ENCODE measurements around the gene RBM24.

Gene RBM24

DNA sequence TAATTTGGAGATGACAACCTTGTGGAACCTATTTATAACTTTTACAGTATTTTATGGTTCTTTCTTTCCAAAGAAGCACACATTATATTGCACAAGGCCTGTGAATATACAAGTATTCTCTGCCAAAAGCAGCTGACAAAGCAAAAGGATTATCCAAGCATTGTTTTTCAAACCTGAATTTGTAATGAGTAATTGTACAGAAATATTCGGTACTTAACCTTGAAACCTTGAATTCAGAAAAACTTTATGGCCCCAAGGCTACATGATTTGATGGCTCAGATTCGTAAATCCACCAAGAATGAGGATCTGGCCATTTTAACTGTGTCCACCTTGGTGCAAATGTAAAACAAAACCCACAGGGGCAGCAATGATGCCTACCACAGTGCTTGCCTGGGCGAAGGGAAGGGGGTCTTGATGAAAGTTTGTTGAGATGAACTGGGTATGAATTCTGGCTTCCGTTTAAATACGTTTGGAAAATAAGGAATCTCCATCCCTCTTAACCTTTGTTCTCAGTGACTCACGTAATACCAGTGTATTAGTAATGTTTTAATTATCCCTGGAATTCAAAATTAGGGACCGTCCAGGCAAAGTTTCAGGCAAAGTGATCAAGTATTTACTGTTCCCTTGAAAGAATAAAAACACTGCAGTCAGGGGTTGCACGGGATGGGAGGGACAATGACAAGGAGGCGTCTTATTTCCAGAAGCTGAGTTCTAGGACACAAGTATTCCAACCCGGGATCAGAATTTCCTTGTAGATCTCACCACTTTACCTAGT is 2.7 kb upstream of the RBM24 start:
- DNase-seq (ENCODE audit: insufficient read length, low spot score), result peak; percentile 40
- TF ChIP-seq POLR2A (IDR thresholded peaks at IDR 0.05; ENCODE audit: low read depth, low read length), result no peak
- FAIRE-seq, result peak; percentile 85

DNA sequence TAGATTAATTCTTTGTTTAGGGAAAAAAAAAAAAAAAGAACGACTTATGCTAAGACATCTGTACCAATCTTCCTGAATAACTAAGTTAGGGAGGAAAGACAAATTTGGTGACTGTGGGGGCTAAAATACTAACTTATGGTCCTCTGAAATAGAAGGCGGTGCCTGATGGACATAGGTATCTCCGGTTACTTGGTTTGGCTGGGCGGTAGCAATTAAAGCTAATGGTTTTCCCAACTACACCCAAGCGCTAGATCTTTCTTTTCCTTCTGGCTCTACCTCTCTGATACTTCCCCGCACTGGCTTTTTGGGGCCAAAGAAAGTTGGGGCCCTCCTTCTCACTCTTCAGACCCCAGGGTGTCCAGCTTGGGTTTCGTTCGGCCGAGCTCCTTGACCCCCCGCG is 1.0 kb upstream of the RBM24 start:
- TF ChIP-seq POLR2A (IDR thresholded peaks at IDR 0.05; ENCODE audit: low read depth, low read length), result no peak
- DNase-seq (ENCODE audit: insufficient read length, low spot score), result no peak

DNA sequence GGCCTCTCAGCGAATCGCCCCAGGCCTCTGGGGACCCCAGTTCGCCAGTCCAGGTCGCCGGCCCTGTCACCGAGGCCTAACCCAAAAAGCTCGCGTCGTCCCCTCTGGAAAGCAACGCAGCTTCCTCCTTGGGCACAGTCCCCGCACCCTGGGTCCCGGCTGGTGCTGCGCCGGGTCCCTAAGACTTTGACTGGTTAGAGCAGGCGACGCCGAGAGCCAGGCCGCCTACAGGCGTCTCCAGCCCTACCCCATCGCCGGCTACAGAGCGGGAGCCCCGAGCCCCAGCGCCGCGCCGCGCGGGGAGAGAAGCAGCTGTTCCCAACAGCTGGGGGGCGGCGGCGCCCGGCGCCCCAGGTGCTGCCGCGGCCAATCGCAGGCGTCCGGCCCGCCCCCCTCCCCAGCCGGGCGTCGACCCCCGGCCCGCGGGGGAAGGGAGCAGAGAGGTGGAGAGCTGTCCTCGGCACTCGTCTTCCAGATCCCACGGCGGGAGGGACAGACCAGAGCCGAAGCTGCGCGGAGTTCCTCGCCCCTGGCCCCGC is 540 bp upstream of the RBM24 start:
- no peak for DNase-seq (ENCODE audit: insufficient read length, low spot score)
- no peak for TF ChIP-seq POLR2A (IDR thresholded peaks at IDR 0.05; ENCODE audit: low read depth, low read length)
- FAIRE-seq, result no peak

More for the DNA sequence above, 1.0 kb upstream of the RBM24 start:
- no peak for FAIRE-seq

DNA sequence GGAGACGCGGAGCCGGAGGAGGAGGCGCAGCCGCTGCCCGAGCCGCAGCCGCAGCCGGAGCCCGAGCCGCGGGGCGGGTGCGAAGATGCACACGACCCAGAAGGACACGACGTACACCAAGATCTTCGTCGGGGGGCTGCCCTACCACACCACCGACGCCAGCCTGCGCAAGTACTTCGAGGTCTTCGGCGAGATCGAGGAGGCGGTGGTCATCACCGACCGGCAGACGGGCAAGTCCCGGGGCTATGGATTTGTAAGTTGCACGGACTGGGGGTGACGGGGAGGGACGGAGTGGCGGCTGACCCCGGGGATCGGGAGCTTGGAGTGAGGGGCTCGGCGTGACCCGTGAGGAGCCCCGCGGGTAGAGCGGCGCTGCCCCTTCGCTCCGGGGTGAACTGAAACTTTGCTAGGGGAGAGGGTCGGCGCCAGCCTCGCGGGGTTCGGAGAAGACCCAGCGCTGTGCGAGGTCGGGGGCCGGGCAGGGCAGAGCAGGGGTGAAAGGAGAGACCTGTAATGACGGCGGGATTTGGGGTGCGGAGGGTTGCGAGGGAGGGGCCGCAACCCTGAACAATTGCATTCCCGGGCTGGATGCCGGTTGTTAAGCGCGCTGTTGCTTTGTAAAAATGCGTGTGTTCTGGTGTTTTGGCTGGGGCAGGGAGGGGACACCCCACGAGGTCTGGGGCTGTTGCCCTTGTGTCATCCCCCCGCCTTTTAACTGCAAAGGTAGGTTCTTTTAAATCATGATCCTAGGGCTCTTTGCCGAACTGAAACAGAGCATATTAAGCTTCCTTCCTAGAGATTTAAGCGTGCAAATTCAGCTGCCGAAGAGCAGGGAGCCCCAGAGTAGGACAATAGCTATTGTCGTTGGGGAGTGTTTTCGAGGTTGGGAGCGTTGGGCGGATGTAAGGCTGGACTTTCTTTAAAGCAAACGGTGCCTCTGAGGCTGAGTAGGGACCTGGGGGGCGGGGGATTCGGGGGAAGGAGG is 628 bp downstream of the RBM24 start:
- DNase-seq (ENCODE audit: insufficient read length, low spot score), result peak; percentile 31
- TF ChIP-seq POLR2A (IDR thresholded peaks at IDR 0.05; ENCODE audit: low read depth, low read length), result no peak
- FAIRE-seq, result peak; percentile 66

DNA sequence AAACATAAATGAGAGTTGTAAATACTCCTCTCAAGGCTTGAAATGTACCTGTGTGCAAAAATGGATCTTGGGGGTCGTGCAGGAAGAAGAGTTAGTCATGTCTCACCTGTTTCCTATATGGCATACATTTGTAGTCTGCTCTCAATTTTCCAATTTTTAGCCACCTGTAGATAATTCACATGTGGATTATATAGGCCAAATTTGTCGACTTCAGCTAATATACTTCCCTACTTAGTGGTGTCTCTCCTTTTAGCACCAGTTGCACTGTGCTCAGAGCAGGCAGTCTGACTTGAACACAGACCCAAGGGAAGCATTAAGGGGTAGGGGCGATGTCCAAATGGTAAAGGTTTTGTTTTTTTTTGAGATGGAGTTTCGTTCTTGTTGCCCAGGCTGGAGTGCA is 1.9 kb downstream of the RBM24 start:
- no peak for DNase-seq (ENCODE audit: insufficient read length, low spot score)
- no peak for FAIRE-seq
- TF ChIP-seq POLR2A (IDR thresholded peaks at IDR 0.05; ENCODE audit: low read depth, low read length), result no peak

DNA sequence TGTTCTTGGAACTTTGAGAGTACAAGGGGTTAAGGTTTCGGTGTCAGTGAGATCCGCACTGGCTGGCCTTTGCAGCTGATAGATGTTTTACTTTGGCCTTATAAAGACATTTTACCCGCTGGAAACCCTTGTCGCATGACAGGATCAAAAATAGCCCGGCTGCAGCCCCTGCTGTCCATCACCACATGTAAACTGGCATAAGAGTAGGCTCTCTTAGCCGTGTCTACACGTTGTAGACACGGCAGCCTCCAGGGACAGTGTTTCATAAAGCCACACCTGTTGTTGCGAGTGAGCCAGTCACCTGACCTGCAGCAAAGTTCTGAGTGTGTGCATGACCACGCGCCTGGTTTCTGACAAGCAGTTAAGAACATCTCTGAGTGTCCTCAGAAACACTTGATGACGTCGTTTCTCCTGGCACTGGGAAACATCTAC is 8.5 kb downstream of the RBM24 start:
- no peak for TF ChIP-seq POLR2A (IDR thresholded peaks at IDR 0.05; ENCODE audit: low read depth, low read length)
- DNase-seq (ENCODE audit: insufficient read length, low spot score), result no peak
- FAIRE-seq, result no peak

DNA sequence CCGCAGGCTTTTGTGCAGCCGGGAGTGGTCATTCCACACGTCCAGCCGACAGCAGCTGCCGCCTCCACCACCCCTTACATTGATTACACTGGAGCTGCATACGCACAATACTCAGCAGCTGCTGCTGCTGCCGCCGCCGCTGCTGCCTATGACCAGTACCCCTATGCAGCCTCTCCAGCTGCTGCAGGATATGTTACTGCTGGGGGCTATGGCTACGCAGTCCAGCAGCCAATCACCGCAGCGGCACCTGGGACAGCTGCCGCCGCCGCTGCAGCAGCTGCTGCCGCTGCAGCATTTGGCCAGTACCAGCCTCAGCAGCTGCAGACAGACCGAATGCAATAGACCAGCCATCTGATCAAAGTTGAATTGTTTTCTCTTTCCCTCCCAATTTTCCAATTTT is 10.6 kb downstream of the RBM24 start:
- FAIRE-seq (no peak), DNase-seq (ENCODE audit: insufficient read length, low spot score) (no peak)
- TF ChIP-seq POLR2A (IDR thresholded peaks at IDR 0.05; ENCODE audit: low read depth, low read length), result no peak

DNA sequence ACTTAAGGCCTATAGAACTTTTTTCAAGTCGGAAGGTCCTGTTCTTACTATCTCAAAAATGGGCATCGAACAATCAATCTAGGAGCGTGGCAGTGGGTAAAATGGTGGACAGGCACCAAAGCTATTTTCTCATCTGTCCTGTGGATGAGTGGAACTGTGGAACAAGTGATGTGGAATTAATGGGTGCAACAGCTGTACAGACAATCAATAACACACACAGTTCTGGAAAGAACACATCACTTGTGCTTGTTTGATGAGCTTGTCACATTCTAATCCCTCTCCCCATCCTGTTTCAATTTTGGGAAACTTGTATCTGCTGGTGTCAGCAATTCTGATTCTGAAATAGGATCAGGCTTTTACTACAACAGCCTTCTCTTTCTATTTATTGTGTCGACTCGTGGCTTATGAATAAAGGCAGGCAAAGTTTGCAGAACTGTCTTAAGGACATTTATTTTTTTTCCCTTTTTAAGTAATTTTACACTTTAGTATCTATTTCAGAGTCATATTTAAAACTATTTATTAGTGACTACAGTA is 11.5 kb downstream of the RBM24 start:
- no peak for DNase-seq (ENCODE audit: insufficient read length, low spot score)
- no peak for FAIRE-seq
- TF ChIP-seq POLR2A (IDR thresholded peaks at IDR 0.05; ENCODE audit: low read depth, low read length), result no peak

DNA sequence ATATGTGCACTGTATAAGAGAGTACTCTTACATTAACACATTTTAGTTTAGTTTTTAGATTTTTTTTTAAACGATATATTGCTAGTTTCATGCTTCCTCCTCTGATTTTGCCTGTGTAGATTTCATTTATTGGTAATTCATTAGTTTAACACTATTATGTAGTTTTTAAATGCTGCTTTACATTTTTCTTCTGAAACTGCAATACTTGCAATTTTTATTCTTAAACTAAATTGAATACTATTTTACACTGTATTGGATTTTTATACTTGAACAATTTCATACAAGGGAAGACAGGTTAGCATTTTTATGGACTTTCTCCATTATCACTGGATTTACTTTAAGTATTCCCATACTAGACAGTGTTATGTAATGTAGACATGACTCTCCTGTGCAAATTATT is 12.2 kb downstream of the RBM24 start:
- no peak for TF ChIP-seq POLR2A (IDR thresholded peaks at IDR 0.05; ENCODE audit: low read depth, low read length)
- no peak for FAIRE-seq
- no peak for DNase-seq (ENCODE audit: insufficient read length, low spot score)

DNA sequence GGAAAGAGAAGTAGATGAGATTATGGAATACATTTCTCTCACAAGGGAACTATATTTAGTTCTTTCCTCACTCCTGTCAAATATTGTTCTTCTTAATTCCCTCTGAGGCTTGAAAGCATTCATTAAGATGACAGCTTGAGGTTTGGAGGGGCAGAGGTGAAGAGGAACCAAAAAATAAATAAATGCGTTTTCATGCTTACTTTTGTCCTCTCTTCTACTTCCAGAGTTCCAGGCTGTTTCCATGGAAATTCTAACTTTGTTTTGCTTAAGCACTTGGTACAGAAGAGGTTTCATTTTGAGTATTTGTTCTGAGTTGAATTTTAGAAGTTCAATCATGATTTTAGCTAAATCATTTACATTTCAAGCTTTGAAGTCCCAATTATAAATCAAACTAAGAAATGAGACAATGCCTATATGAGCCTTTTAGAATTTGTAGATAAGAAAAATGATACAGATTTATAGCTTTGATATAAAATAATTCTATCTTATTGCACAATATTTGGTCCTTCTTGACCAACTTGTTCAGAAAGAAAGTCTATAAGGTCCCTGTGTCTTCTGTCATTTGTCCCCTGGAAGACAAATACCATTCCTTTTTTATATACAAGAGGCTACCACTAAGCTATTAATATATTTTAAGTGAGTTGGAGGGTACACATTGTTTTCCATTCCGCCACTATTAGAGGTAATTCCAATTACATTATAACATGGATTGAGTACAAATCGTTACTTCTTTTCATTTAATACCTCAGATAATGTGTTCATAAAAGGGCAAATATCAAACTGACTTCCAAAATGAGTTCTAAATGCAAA is 16.3 kb downstream of the RBM24 start:
- no peak for DNase-seq (ENCODE audit: insufficient read length, low spot score)
- FAIRE-seq, result no peak
- TF ChIP-seq POLR2A (IDR thresholded peaks at IDR 0.05; ENCODE audit: low read depth, low read length), result no peak

DNA sequence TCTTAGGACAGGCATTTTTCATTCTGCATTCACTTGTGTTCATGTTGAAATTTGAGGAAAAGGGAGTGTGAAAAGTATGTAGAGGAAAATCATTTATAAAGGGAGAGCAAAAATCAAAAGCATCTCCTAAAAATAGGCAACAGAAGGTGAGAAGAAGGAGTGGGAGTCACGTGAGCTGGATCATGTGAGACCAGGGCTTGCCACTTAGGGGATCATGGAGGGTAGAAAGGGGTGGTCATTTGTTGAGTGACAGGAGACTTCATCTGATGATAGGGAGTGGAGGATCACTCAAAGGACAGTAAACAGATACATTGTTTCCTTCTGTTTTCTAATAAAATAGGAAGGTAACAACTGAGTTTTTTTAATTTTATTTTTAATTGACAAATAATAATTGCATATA is 17.1 kb downstream of the RBM24 start:
- no peak for TF ChIP-seq POLR2A (IDR thresholded peaks at IDR 0.05; ENCODE audit: low read depth, low read length)
- DNase-seq (ENCODE audit: insufficient read length, low spot score) (no peak), FAIRE-seq (no peak)

DNA sequence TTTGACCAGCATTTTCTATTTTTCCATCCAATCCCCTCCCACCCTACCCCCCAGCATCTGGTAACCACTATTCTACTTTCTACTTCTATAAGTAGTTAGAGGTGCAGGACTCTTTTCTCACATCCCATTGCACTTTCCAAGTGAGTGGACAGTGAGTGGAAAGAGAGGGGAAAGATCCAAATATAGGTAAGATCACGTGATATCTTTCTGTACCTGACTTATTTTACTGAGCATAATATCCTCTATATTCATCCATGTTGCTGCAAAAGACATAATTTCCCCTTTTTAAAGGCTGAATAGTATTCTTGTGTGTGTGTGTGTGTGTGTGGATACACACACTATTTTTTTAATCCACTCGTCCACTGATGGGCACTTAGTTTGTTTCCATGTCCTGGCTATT is 18.1 kb downstream of the RBM24 start:
- no peak for TF ChIP-seq POLR2A (IDR thresholded peaks at IDR 0.05; ENCODE audit: low read depth, low read length)
- no peak for DNase-seq (ENCODE audit: insufficient read length, low spot score)
- no peak for FAIRE-seq

DNA sequence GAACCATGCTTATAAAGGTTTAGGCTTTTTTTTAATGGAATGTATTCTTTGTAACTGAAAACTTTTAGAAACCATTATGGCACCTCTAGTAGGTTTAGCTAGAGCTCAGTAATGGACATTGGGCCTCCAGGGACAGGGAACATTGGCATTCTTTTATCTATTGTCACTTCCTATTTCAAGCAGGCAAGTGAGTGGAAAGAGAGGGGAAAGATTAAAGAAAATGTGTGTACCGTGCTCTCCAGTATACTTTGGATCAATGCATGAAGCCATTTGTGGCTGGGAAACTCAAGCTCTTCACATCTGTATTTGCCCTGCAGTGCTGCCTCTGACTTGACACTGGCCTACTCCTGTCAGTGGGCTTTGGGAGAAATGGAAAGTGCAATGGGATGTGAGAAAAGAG is 18.6 kb downstream of the RBM24 start:
- TF ChIP-seq POLR2A (IDR thresholded peaks at IDR 0.05; ENCODE audit: low read depth, low read length), result no peak
- DNase-seq (ENCODE audit: insufficient read length, low spot score), result no peak
- no peak for FAIRE-seq

All from H54 (cell line).